Stomach smooth muscle (tissue), 2 donors: ENCODE measurements around the gene FAP.

Experiments
- H3K27ac ChIP-seq: one replicate; pipeline ENCODE4 v1.7.0; 2013; ENCODE audit warnings: mild to moderate bottlenecking, low read length, inconsistent platforms
- H3K27me3 ChIP-seq, 2 donors: one replicate each; pipeline ENCODE4 v1.7.0; 2013; ENCODE audit warnings: low read length in 2 of 2; ENCODE audit not compliant: insufficient read depth in 2 of 2, control insufficient read depth in 1 of 2
- H3K36me3 ChIP-seq, 2 donors: one replicate each; pipeline ENCODE4 v1.7.0; 2013; ENCODE audit warnings: low read length in 2 of 2; ENCODE audit not compliant: control insufficient read depth in 2 of 2, insufficient read depth in 2 of 2
- H3K4me1 ChIP-seq: one replicate; pipeline ENCODE4 v1.7.0; 2013; ENCODE audit warnings: low read length; ENCODE audit not compliant: control insufficient read depth, insufficient read depth
- H3K4me3 ChIP-seq, 2 donors: one replicate each; pipeline ENCODE4 v1.7.0; 2013; ENCODE audit warnings: low read length in 2 of 2
- H3K9ac ChIP-seq, 2 donors: one replicate each; pipeline ENCODE4 v1.7.0; 2013; ENCODE audit warnings: low read length in 2 of 2, mild to moderate bottlenecking in 1 of 2
- H3K9me3 ChIP-seq, 2 donors: one replicate each; pipeline ENCODE4 v1.7.0; 2013; ENCODE audit warnings: low read length in 2 of 2; ENCODE audit not compliant: control insufficient read depth in 2 of 2
- donor health status: healthy.
- donor health status: Pancreatic carcinoma.

The FAP gene, protein sequence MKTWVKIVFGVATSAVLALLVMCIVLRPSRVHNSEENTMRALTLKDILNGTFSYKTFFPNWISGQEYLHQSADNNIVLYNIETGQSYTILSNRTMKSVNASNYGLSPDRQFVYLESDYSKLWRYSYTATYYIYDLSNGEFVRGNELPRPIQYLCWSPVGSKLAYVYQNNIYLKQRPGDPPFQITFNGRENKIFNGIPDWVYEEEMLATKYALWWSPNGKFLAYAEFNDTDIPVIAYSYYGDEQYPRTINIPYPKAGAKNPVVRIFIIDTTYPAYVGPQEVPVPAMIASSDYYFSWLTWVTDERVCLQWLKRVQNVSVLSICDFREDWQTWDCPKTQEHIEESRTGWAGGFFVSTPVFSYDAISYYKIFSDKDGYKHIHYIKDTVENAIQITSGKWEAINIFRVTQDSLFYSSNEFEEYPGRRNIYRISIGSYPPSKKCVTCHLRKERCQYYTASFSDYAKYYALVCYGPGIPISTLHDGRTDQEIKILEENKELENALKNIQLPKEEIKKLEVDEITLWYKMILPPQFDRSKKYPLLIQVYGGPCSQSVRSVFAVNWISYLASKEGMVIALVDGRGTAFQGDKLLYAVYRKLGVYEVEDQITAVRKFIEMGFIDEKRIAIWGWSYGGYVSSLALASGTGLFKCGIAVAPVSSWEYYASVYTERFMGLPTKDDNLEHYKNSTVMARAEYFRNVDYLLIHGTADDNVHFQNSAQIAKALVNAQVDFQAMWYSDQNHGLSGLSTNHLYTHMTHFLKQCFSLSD

DNA sequence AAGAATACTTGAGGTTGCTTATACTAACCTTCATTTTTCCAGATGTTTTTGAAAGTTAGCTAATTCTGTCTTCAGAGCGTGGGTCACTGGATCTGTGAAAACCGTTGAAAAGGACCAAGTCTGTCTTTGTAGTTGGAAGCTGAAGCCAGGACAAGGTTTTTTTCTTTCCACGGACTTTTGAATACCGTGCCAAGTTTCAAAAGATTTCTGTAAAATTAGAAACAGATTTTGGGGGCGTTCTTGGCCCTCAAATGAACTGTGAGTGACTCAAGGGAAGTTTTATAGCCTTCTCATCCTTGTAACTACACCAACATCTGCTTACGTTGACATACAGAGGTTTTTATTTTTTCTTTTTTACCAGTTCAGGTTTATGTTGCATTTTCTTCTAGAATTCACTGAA lies at the start of gene FAP:
Gene FAP (minus strand): TSS at position 152 of the 400 bp plus-strand sequence. CDS start 118 bp downstream, at position 34.
- Histone ChIP-seq H3K27me3 (no peaks in the 10 kb centered on the region), H3K9ac (no peak within 1 kb of the TSS), H3K9me3 (no peaks in the 10 kb centered on the region), H3K4me1 (peaks cover 7% of the 10 kb centered on the region), H3K4me3 (peak within 1 kb of the TSS; percentile 22 to 30), H3K27ac (peak within 1 kb of the TSS; percentile 24), H3K36me3 (no peaks in the 10 kb centered on the region)

DNA sequence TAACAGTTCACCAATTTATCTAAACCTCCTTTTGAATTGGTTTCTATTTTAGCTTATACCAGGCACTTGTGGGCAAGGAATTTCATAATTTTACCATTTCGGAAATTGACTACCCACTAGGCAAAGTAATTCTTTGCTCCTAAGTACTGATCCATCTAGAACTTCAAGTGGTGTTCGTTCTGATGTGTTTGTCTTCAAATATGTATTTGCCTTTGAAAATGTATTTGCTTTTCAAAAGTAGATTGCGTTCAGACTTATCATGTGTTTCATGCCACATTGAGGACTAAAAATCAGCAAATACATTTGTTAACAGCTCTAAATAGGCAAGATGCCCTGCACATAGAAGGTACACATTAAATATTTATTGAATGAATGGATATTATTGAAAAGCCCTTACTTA lies 48.5 kb upstream of the FAP start:
- H3K9me3 ChIP-seq = no peaks in the 10 kb centered on the region
- H3K27ac ChIP-seq = no peak overlapping the region
- H3K9ac ChIP-seq = no peak overlapping the region
- no peaks in the 10 kb centered on the region for H3K36me3 ChIP-seq
- H3K4me1 ChIP-seq = no peaks in the 10 kb centered on the region
- H3K4me3 ChIP-seq = no peak overlapping the region
- H3K27me3 ChIP-seq = no peaks in the 10 kb centered on the region

DNA sequence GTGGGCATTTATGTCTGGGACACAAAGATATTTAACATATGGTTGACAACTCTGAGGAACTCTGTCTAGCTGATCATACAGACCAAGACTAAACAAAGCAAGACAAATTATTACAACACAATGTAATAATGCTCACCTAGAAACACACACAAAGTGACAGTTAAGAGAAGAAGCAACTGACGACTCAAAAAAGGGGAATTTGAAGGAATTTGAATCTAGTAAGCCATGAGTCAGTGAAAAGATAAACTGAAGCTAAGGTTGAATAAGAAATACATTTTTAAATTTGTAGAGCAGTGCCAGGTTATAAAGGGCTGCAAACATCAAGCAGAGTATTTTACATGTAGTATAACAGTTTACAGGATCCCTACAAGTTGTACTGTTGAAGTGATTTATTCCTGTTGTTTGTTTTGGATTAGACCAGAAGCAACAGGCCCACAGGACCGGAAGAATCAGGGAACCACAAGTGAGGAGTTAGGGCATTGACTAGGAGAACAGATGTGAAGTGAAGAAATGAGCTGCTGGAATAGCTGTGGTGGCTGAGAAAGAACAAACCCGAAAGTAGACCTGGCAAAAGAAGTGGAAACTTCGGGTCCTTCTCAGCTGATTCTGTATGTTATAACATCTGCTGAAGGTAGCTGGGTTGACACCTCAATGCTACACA lies 39.6 kb upstream of the FAP start:
- Histone ChIP-seq H3K4me3 (no peak overlapping the region), H3K4me1 (no peaks in the 10 kb centered on the region), H3K9me3 (no peaks in the 10 kb centered on the region), H3K27me3 (no peaks in the 10 kb centered on the region), H3K9ac (no peak overlapping the region), H3K27ac (no peak overlapping the region), H3K36me3 (peaks cover 8 to 9% of the 10 kb centered on the region in 2 donors)

DNA sequence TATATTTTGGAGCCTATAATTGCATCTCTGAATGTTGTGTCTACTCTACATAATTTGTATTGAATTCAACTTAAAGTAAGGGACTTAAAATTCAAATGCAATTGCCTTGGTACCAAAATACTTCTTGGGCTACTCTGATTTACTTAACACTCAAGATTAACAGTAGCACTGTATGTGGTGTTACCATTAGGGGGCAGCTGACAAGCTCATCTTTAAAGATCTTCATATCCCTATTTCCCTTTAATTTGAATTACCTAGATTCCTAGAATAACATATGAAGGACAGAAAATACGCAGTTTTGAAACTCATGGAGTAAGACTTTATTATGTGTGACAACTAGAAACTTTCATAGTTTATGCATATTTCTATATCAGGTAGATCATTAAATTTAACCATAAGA lies 37.4 kb upstream of the FAP start:
- Histone ChIP-seq H3K9ac (no peak overlapping the region), H3K9me3 (no peaks in the 10 kb centered on the region), H3K27ac (no peak overlapping the region), H3K4me3 (no peak overlapping the region), H3K4me1 (no peaks in the 10 kb centered on the region), H3K27me3 (no peaks in the 10 kb centered on the region), H3K36me3 (peaks cover 5 to 9% of the 10 kb centered on the region in 2 donors)

DNA sequence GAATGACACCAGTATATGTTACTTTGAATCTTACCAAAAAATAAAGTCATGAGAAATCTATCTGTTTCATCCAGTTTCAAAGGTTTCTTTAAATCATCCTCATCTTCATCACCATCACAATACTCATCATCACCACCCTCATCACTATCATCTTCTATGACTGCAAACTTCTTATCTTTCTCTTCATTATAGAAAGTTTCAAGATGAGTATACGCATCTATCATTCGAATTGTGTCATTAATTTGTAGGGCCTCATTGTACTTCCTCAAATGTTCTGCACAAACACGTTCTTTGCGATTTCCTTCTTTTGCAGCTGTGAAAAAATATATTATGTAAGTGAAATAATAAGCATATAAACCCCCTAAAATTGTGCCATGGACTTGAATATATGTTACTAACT lies 34.1 kb upstream of the FAP start:
- Histone ChIP-seq H3K27ac (no peak overlapping the region), H3K4me1 (no peaks in the 10 kb centered on the region), H3K9ac (no peak overlapping the region), H3K27me3 (no peaks in the 10 kb centered on the region), H3K4me3 (no peak overlapping the region), H3K9me3 (no peaks in the 10 kb centered on the region), H3K36me3 (peaks cover 0 to under 1% of the 10 kb centered on the region in 2 donors)

DNA sequence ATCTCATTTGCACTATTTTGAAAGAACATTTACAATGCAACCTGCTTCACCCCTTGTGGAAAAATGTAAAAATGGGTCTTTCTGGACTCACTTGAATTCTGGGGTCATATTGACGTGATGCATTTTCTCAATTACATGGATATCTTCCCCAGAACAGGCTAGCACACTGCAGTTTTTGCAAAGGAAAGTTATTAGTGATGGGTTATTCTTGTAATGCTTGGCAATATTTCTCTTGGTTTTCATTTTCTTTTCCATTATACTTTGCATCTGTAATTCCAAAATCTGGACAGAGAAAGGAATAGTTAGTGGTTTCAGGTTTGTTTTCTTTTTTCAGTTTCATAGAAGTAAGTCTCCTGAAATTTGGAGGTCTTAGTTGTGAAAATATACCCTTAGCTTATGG lies 24.8 kb upstream of the FAP start:
- Histone ChIP-seq H3K9me3 (no peaks in the 10 kb centered on the region), H3K36me3 (peaks cover 5 to 10% of the 10 kb centered on the region in 2 donors), H3K4me3 (no peak overlapping the region), H3K9ac (no peak overlapping the region), H3K27me3 (no peaks in the 10 kb centered on the region), H3K4me1 (no peaks in the 10 kb centered on the region), H3K27ac (no peak overlapping the region)

DNA sequence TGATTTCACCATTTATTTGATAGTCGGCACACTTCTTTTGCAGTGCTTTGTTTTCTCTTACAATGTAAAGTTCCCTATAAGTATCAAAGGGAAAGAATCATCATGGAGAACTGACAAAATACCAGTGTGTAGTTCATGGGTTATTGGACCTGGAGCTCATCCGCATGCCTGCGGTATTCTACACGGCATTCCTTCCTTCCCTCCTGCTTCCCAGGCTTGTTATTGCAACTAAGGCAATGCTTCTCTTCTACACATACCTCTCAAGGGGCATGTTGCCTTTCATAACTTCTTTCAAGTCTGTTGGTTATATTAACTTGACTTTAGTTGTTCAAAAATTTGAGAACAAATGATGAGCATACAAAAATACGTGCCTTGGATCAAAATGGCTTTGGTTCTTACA lies 24.3 kb upstream of the FAP start:
- H3K36me3 ChIP-seq = peaks cover 5 to 10% of the 10 kb centered on the region in 2 donors

DNA sequence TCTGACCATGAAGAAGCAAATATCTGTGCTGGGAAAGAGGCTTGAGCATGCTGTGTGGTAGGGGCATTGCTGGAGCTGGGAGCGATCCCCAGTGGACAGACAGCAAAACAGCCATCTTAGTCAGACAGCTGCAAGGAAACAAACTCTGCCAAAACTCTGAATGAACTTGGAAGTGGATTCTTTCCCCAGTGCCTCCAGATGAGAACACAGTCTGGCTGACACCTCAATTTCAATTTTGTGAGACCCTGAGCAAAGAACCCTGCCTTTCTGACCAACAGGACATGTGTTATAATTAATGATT lies 23.2 kb upstream of the FAP start:
- Histone ChIP-seq H3K9me3 (no peaks in the 10 kb centered on the region), H3K27ac (no peak overlapping the region), H3K4me1 (no peaks in the 10 kb centered on the region), H3K4me3 (no peak overlapping the region), H3K9ac (no peak overlapping the region), H3K27me3 (no peaks in the 10 kb centered on the region), H3K36me3 (peaks cover 5% of the 10 kb centered on the region in 2 donors)

More for the DNA sequence above, 24.3 kb upstream of the FAP start:
- Histone ChIP-seq H3K9me3 (no peaks in the 10 kb centered on the region), H3K27me3 (no peaks in the 10 kb centered on the region), H3K4me1 (no peaks in the 10 kb centered on the region), H3K9ac (no peak overlapping the region), H3K27ac (no peak overlapping the region), H3K4me3 (no peak overlapping the region)

DNA sequence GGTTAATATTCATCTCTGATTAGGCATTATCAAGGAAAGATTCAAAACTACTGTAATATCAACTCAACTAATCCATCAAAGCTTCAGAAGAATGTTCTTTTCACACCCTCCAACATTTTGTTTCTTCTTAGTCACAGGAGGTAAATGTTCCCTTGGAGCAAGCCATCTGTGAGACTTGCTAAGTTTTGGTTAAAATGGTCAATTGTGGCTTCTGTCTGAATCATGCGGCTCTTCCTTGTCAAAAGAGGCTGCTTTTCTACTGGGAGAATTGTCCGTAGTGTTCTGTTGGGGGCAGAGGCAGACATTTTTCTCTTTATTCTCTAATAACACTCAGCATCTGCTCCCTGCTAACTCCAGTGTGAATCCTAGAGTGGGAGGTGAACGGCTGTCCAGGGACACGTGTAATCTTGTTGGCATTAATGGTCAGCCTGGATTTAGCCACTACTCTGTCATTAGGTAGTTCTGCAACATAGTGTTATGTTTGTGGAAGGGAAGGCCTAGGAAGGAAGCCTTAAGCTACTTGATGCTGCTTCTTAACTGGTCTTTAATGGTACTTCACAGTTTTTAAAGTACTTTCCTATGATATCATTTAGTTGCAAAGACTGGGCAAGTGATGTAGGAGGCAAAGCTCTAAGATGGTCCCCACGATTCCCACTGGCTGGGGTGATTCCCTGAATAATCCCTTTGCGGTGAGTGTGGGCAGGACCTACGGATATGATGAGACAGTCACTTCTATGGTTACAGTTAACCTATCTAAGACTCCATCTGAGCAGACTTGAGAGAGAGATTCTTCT lies 22.6 kb upstream of the FAP start:
- no peak overlapping the region for H3K27ac ChIP-seq
- H3K9ac ChIP-seq = no peak overlapping the region
- no peaks in the 10 kb centered on the region for H3K27me3 ChIP-seq
- H3K4me1 ChIP-seq = no peaks in the 10 kb centered on the region
- no peaks in the 10 kb centered on the region for H3K9me3 ChIP-seq
- peaks cover 5% of the 10 kb centered on the region in 2 donors for H3K36me3 ChIP-seq
- H3K4me3 ChIP-seq = no peak overlapping the region
